AG09319 (cell line): ENCODE data around the gene PEX14.

ENCODE experiments used
- DNase-seq: peaks from one replicate; pipeline ENCODE4 v3.0.0-alpha.2; 2010; ENCODE audit warnings: low read depth; ENCODE audit errors: extremely low read depth
- TF ChIP-seq, protein P1 (sequence below): IDR thresholded peaks from 2 replicates; pipeline ENCODE4 v1.5.1; 2011; ENCODE audit warnings: low read depth, mild to moderate bottlenecking, inconsistent platforms, low read length, moderate library complexity

PEX14 gene

GRCh38 chr1:10608690-10609089 lies 133.9 kb downstream of the PEX14 start:
- TF ChIP-seq, protein P1, sequence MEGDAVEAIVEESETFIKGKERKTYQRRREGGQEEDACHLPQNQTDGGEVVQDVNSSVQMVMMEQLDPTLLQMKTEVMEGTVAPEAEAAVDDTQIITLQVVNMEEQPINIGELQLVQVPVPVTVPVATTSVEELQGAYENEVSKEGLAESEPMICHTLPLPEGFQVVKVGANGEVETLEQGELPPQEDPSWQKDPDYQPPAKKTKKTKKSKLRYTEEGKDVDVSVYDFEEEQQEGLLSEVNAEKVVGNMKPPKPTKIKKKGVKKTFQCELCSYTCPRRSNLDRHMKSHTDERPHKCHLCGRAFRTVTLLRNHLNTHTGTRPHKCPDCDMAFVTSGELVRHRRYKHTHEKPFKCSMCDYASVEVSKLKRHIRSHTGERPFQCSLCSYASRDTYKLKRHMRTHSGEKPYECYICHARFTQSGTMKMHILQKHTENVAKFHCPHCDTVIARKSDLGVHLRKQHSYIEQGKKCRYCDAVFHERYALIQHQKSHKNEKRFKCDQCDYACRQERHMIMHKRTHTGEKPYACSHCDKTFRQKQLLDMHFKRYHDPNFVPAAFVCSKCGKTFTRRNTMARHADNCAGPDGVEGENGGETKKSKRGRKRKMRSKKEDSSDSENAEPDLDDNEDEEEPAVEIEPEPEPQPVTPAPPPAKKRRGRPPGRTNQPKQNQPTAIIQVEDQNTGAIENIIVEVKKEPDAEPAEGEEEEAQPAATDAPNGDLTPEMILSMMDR: no peak
- DNase-seq: no peak

DNA sequence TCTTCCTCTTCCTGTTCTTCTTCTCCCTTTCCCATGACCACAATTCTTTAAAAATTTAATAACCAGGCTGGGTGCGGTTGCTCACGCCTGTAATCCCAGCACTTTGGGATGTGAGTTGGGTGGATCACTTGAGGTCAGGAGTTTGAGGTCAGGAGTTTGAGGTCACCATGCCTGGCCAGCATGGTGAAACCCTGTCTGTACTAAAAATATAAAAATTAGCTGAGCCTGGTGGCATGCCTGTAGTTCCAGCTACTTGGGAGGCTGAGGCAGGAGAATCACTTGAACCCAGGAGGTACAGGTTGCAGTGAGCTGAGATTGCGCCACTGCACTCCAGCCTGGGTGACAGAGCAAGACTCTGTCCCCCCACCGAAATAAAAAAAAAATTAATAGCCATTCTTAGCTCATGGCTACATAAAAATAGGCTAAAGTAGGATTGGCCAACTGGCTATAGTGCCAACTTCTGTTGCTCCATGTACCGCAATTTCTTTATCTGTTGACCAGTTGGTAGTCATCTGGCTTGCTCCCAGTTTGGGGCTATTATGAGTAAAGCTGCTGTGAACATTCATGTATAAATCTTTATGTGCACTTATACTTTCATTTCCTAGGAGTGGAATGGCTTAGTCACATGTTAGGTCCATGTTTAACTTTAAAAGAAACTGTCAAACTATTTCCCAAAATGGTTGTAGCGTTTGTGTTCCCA lies 136.3 kb downstream of the PEX14 start:
- no peak for DNase-seq
- TF ChIP-seq, protein P1: no peak

DNA sequence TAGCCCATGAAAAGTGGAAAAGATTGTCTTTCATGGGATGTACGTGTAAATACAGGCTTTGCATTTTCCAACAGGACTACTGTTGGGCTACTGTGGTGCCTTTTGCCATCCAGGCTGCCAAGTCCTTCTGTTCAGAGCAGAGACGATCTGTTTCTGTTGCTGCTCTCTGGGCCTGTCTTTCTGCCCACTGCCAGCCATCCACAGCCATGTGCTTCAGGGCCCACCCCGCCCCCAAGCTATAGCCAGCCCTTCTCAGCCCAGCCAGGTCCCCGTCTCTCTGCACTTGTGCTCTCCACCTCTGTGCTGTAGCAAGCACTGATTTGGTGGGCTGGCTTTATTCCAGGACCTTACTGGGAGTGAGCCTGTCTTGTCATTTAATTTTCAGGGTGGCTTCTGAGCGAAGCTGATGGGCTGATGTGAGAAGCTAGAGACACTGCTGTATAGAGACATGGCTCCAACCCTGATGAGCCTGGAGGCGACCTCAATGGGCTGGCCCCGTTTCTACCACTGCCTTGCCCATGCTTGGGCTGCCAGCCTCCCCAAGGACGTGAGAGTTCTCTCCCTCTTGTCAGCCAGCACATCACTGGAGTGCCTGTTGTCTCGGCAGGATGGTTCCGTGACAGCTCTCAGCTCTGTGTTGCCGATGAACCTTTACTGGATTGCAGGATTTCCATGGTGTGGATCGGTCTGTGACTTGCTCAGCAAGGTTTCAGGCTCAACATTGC lies 137.8 kb downstream of the PEX14 start:
- TF ChIP-seq, protein P1: no peak
- no peak for DNase-seq

- no peak for DNase-seq
- TF ChIP-seq, protein P1: no peak
Observed at GRCh38 chr1:10613340-10613739, 138.6 kb downstream of the PEX14 start.

DNA sequence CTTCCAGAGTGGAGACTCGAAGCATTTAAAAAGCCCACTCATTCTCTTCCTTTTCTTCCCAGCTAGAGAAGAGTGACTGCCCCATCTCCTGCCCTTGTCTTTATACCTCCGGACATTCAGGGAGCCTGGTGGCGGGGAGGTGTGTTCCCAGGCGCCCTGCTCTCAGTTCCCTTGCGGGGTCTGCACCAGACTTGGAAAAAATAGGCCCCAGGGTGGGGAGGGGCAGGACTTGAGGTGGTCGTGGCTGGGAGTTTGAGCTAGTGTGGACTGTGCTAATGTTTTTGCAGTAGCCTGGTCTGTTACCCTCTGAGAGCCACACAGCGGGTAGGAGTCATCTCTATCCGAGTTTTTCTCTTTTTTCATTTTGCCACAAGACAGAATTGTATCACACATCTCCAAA lies 139.1 kb downstream of the PEX14 start:
- DNase-seq: no peak
- TF ChIP-seq, protein P1: no peak

- DNase-seq: no peak
- TF ChIP-seq, protein P1: no peak
Observed at GRCh38 chr1:10614377-10615225, 139.9 kb downstream of the PEX14 start.
